HepG2 (cell line): ENCODE measurements around the gene PLAA. TPM values are rescaled to one million over a fixed set of nuclear protein-coding genes. Genes with fewer than 3 reads are reported as not detected.
A peak's percentile ranks its signal among the peaks of the same experiment; 100 is the strongest.

Experiments used
- E2F1 ChIP-seq: sonication (generic); formaldehyde crosslinking; IDR thresholded peaks from 2 replicates; pipeline ENCODE4 v1.5.0; 2020; ENCODE audit warnings: missing genetic modification reagents
- GABPB1 ChIP-seq: IDR thresholded peaks from 2 replicates; pipeline ENCODE4 v1.6.1; 2016; ENCODE audit warnings: mild to moderate bottlenecking, missing genetic modification reagents, moderate library complexity, missing compliant biosample characterization
- KDM2A ChIP-seq: sonication (generic); formaldehyde crosslinking; IDR thresholded peaks from 2 replicates; pipeline ENCODE4 v1.4.0; 2020; ENCODE audit warnings: low read depth, missing genetic modification reagents, borderline replicate concordance
- KDM5A ChIP-seq: fragments of 200-600 bp; sonication (generic); IDR thresholded peaks from 2 replicates; pipeline ENCODE4 v1.7.0; 2018; ENCODE audit warnings: antibody characterized with exemption, mild to moderate bottlenecking, low read length, borderline replicate concordance
- KDM6A ChIP-seq: IDR thresholded peaks from 2 replicates; pipeline ENCODE4 v1.6.1; 2016; ENCODE audit warnings: low read depth
- MEIS1 ChIP-seq: sonication (generic); formaldehyde crosslinking; IDR thresholded peaks from 2 replicates; pipeline ENCODE4 v1.9.0; 2021; ENCODE audit warnings: mild to moderate bottlenecking, missing genetic modification reagents, moderate library complexity, borderline replicate concordance
- MLX ChIP-seq: IDR thresholded peaks from 2 replicates; pipeline ENCODE4 v1.6.1; 2016
- MTA3 ChIP-seq: sonication (generic); formaldehyde crosslinking; IDR thresholded peaks from 2 replicates; pipeline ENCODE4 v1.4.0; 2020; ENCODE audit warnings: missing genetic modification reagents
- NONO ChIP-seq, 2 experiments: fragments of 450-650 bp in 1 of 2; sonication (generic) in 1 of 2; formaldehyde crosslinking in 1 of 2; IDR thresholded peaks in 1 of 2; conservative IDR thresholded peaks in 1 of 2; 2 replicates each; pipeline versions ENCODE4 v1.6.1 to v1.8.0; 2017 to 2022; ENCODE audit warnings: mild to moderate bottlenecking in 1 of 2, missing genetic modification reagents in 1 of 2, moderate library complexity in 1 of 2
- RNF2 ChIP-seq: fragments of 450-650 bp; conservative IDR thresholded peaks from 2 replicates; pipeline ENCODE4 v1.6.1; 2016; ENCODE audit warnings: low read depth
- RNF219 ChIP-seq: sonication (generic); formaldehyde crosslinking; IDR thresholded peaks from 2 replicates; pipeline ENCODE4 v1.5.0; 2020; ENCODE audit warnings: mild to moderate bottlenecking, missing genetic modification reagents
- SMC3 ChIP-seq: IDR thresholded peaks from 2 replicates; pipeline ENCODE4 v1.6.1; 2011; ENCODE audit warnings: low read length, improper control_type of control experiment
- TOE1 ChIP-seq: sonication (generic); formaldehyde crosslinking; IDR thresholded peaks from 2 replicates; pipeline ENCODE4 v1.4.0; 2020; ENCODE audit warnings: mild to moderate bottlenecking, missing genetic modification reagents
- ZBTB21 ChIP-seq: sonication (generic); formaldehyde crosslinking; IDR thresholded peaks from 2 replicates; pipeline ENCODE4 v1.4.0; 2020; ENCODE audit warnings: missing genetic modification reagents
- ZFP36 ChIP-seq: fragments of 150-350 bp; IDR thresholded peaks from 2 replicates; pipeline ENCODE4 v1.6.1; 2018; ENCODE audit warnings: borderline replicate concordance, low read length, low read depth; ENCODE audit not compliant: partially characterized antibody
- ZFX ChIP-seq: sonication (generic); formaldehyde crosslinking; IDR thresholded peaks from 2 replicates; pipeline ENCODE4 v1.4.0; 2020; ENCODE audit warnings: mild to moderate bottlenecking, low read depth, missing genetic modification reagents, moderate library complexity
- ZNF335 ChIP-seq: sonication (generic); formaldehyde crosslinking; IDR thresholded peaks from 2 replicates; pipeline ENCODE4 v1.4.0; 2020; ENCODE audit warnings: missing genetic modification reagents
- ZNF34 ChIP-seq: sonication (generic); formaldehyde crosslinking; IDR thresholded peaks from 2 replicates; pipeline ENCODE4 v1.4.0; 2020; ENCODE audit warnings: mild to moderate bottlenecking, missing genetic modification reagents, borderline replicate concordance
- ZNF441 ChIP-seq: sonication (generic); formaldehyde crosslinking; IDR thresholded peaks from 2 replicates; pipeline ENCODE4 v1.7.0; 2021; ENCODE audit warnings: missing genetic modification reagents, borderline replicate concordance
- ZNF451 ChIP-seq: sonication (generic); formaldehyde crosslinking; IDR thresholded peaks from 2 replicates; pipeline ENCODE4 v1.5.0; 2020; ENCODE audit warnings: mild to moderate bottlenecking, missing genetic modification reagents
- ZNF530 ChIP-seq: sonication (generic); formaldehyde crosslinking; IDR thresholded peaks from 2 replicates; pipeline ENCODE4 v1.5.0; 2020; ENCODE audit warnings: low read depth, mild to moderate bottlenecking, missing genetic modification reagents
- ZNF598 ChIP-seq: sonication (generic); formaldehyde crosslinking; IDR thresholded peaks from 2 replicates; pipeline ENCODE4 v1.5.1; 2020; ENCODE audit warnings: mild to moderate bottlenecking, missing genetic modification reagents, borderline replicate concordance
- ZXDC ChIP-seq: sonication (generic); formaldehyde crosslinking; IDR thresholded peaks from 2 replicates; pipeline ENCODE4 v1.5.0; 2020; ENCODE audit warnings: mild to moderate bottlenecking, missing genetic modification reagents
- polyA plus RNA-seq, 8 experiments: library from polyadenylated mRNA; depleted of rRNA in 3 of 8; stranded (reverse) in 7 of 8; unstranded in 1 of 8; fragments of >200 nt; fragmentation: Illumina TruSeq in 4 of 8; extraction: Trizol in 4 of 8; gene quantifications; 2 replicates each; pipeline versions ENCODE4 v1.2.1 to v1.2.3, GENCODE V29; 2011 to 2016; ENCODE audit warnings: low read depth in 4 of 8, missing spikeins in 1 of 8, mixed read lengths in 1 of 8; ENCODE audit not compliant: insufficient read depth in 1 of 8
- total RNA-seq, 5 experiments: library from RNA; depleted of rRNA; stranded (reverse); fragments of >200 nt; fragmentation: Illumina TruSeq; extraction: Trizol; gene quantifications; 2 replicates each; pipeline ENCODE4 v1.2.3, GENCODE V29; 2016; ENCODE audit warnings: low read depth in 1 of 5

Gene PLAA
- total and polyA plus RNA-seq, 2 of the 13 experiments (the other 11 are each of a cell fraction or from before 2014, with no cell fraction given) = 5.8 to 22.9 TPM

GRCh38 chr9:26892251-26893029, 54.6 kb downstream of the PLAA start, which contains the start of gene CAAP1 (continued):
- TF ChIP-seq RNF219 (no peak), NONO (IDR thresholded peaks at IDR 0.05) (no peak), NONO (CRISPR knock-in tag; conservative IDR thresholded peaks at IDR 0.05) (peak; percentile 82), RNF2 (peak; percentile 77; the same call in 1 of the 2 replicates), SMC3 (no peak), TOE1 (CRISPR knock-in tag) (no peak; the same call in 1 of the 2 replicates), ZNF335 (CRISPR knock-in tag) (peak; percentile 68; the same call in 1 of the 2 replicates), ZFX (CRISPR knock-in tag) (peak; percentile 87), ZNF441 (CRISPR knock-in tag) (peak; percentile 79; the same call in 1 of the 2 replicates), KDM2A (CRISPR knock-in tag) (peak; percentile 98), ZNF530 (no peak), ZNF34 (CRISPR knock-in tag) (peak; percentile 94), MLX (peak; percentile 22; the same call in 1 of the 2 replicates), GABPB1 (CRISPR knock-in tag) (peak; percentile 100), MEIS1 (CRISPR knock-in tag) (peak; percentile 74; the same call in 1 of the 2 replicates), ZBTB21 (CRISPR knock-in tag) (no peak; the same call in 1 of the 2 replicates), MTA3 (CRISPR knock-in tag) (no peak), ZNF451 (CRISPR knock-in tag) (peak; percentile 93; the same call in 1 of the 2 replicates), ZNF598 (CRISPR knock-in tag) (peak; percentile 95; the same call in 1 of the 2 replicates), ZFP36 (no peak), KDM6A (no peak), E2F1 (CRISPR knock-in tag) (peak; percentile 33; the same call in 1 of the 2 replicates), KDM5A (peak; percentile 94), ZXDC (CRISPR knock-in tag) (no peak)
